A673 (cell line): Measurements from ENCODE around the gene TATDN2. TPM values are rescaled to one million over a fixed set of nuclear protein-coding genes. Genes with fewer than 3 reads are reported as not detected.

Source experiments
- BruUV-seq: library from RNA; stranded (reverse); fragments of 400-500 nt; replicated peaks from 2 replicates; lab custom pipeline; 2021; lab: Mats Ljungman, UMichigan
- CTCF ChIA-PET: fragments of 300-600 bp; sonication (Branson Sonifier 250); formaldehyde crosslinking; loops from one replicate; lab custom pipeline; 2022; ENCODE audit warnings: antibody characterized with exemption; lab: Charles Lee
- POLR2A ChIA-PET: fragments of 300-600 bp; sonication (Branson Sonifier 250); formaldehyde crosslinking; loops from one replicate; lab custom pipeline; 2022; ENCODE audit warnings: antibody characterized with exemption; ENCODE audit not compliant: low non-redundant PET; lab: Charles Lee
- DNase-seq: peaks from one replicate; pipeline ENCODE4 v3.0.0-alpha.2; 2015; ENCODE audit warnings: low spot score
- H3K27ac ChIP-seq: fragments of 200-600 bp; sonication (generic); 2 replicates; pipeline ENCODE4 v1.5.1; 2016; ENCODE audit warnings: mixed run types, low read depth, mild to moderate bottlenecking, mixed read lengths, antibody characterized with exemption, low read length; ENCODE audit not compliant: poor library complexity, severe bottlenecking
- H3K27me3 ChIP-seq: fragments of 200-600 bp; sonication (generic); replicated peaks from 2 replicates; pipeline ENCODE4 v1.6.1; 2017; ENCODE audit warnings: mixed run types, low read depth, mild to moderate bottlenecking, mixed read lengths, antibody characterized with exemption, low read length; ENCODE audit not compliant: insufficient read depth, poor library complexity
- H3K36me3 ChIP-seq: fragments of 200-600 bp; sonication (generic); 2 replicates; pipeline ENCODE4 v1.6.1; 2016; ENCODE audit warnings: mixed run types, mild to moderate bottlenecking, mixed read lengths, antibody characterized with exemption, low read length; ENCODE audit not compliant: insufficient read depth, poor library complexity, severe bottlenecking
- H3K4me1 ChIP-seq: fragments of 200-600 bp; sonication (generic); 2 replicates; pipeline ENCODE4 v1.6.1; 2017; ENCODE audit warnings: mixed run types, mild to moderate bottlenecking, mixed read lengths, antibody characterized with exemption, low read length; ENCODE audit not compliant: insufficient read depth, poor library complexity, severe bottlenecking
- H3K4me3 ChIP-seq: fragments of 200-600 bp; sonication (generic); 2 replicates; pipeline ENCODE4 v1.5.1; 2016; ENCODE audit warnings: low read depth, mixed run types, mild to moderate bottlenecking, mixed read lengths, low read length; ENCODE audit not compliant: poor library complexity, severe bottlenecking
- H3K9me3 ChIP-seq: fragments of 200-600 bp; sonication (generic); 2 replicates; pipeline ENCODE4 v1.6.1; 2016; ENCODE audit warnings: mixed run types, low read depth, mild to moderate bottlenecking, mixed read lengths, antibody characterized with exemption, low read length; ENCODE audit not compliant: poor library complexity, severe bottlenecking
- EZH2 ChIP-seq: fragments of 200-600 bp; sonication (generic); IDR thresholded peaks from 2 replicates; pipeline ENCODE4 v1.6.1; 2017; ENCODE audit warnings: borderline replicate concordance, low read depth, mild to moderate bottlenecking, mixed read lengths, antibody characterized with exemption, low read length; ENCODE audit not compliant: poor library complexity, severe bottlenecking
- intact Hi-C: fragments of 100-400 bp; cut with micrococcal nuclease; formaldehyde crosslinking; loops from one replicate; pipeline ENCODE4 v1.10.0; 2022; ENCODE audit not compliant: unreplicated experiment
- microRNA-seq: library from miRNA; unstranded; fragments of <30 nt; microRNA quantifications from one replicate; pipeline ENCODE4 v1.2.0, GENCODE V29; 2021
- total RNA-seq: library from RNA; stranded (reverse); gene quantifications from 2 replicates; pipeline ENCODE4 v1.2.3, GENCODE V29; 2021
- TF ChIP-seq, protein P1 (sequence below): fragments of 300-800, 200-600 bp; sonication (generic); conservative IDR thresholded peaks from 2 replicates; pipeline ENCODE4 v1.5.1; 2017; ENCODE audit warnings: low read depth, mild to moderate bottlenecking, antibody characterized with exemption, low read length, moderate library complexity, mixed read lengths

Gene TATDN2
- total RNA-seq, 1 experiment from 2014 or later, result 42.0 TPM

DNA sequence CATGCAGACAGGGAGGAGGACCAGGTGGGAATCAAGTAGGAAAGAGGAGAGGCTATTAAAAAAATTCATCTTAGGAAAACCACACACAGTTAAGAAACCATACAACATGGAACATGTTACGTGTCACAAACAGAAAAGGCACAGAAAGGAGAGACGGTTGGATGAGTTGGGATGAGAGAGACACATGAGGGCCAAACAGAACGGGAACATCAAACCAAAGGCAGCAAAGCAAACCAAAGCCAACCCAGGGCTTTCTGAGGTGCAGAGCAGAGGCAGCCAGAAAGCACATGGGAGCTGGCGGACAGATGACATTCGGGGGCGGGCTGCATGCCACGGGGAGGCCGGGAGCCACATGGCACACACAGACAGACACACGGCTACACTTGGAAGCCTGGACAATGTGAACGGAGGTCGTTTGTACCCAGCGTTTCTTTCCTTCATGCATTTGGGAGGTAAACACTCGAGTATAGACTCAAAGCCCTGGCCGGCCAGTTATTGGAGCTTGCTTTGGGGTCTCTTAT is 81.3 kb downstream of the TATDN2 start:
- CTCF ChIA-PET, result no interaction called here
- no peak for DNase-seq
- TF ChIP-seq EZH2, result no peak
- TF ChIP-seq, protein P1, sequence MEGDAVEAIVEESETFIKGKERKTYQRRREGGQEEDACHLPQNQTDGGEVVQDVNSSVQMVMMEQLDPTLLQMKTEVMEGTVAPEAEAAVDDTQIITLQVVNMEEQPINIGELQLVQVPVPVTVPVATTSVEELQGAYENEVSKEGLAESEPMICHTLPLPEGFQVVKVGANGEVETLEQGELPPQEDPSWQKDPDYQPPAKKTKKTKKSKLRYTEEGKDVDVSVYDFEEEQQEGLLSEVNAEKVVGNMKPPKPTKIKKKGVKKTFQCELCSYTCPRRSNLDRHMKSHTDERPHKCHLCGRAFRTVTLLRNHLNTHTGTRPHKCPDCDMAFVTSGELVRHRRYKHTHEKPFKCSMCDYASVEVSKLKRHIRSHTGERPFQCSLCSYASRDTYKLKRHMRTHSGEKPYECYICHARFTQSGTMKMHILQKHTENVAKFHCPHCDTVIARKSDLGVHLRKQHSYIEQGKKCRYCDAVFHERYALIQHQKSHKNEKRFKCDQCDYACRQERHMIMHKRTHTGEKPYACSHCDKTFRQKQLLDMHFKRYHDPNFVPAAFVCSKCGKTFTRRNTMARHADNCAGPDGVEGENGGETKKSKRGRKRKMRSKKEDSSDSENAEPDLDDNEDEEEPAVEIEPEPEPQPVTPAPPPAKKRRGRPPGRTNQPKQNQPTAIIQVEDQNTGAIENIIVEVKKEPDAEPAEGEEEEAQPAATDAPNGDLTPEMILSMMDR, result no peak
- POLR2A ChIA-PET, result no interaction called here
- Histone ChIP-seq H3K4me1 (no peaks in the 10 kb centered on the region), H3K27me3 (peaks cover 75% of the 10 kb centered on the region), H3K36me3 (no peaks in the 10 kb centered on the region), H3K9me3 (no peaks in the 10 kb centered on the region), H3K4me3 (no peak overlapping the region), H3K27ac (no peak overlapping the region)
- BruUV-seq, result no TSS peak
- intact Hi-C loops, result no loop called here

DNA sequence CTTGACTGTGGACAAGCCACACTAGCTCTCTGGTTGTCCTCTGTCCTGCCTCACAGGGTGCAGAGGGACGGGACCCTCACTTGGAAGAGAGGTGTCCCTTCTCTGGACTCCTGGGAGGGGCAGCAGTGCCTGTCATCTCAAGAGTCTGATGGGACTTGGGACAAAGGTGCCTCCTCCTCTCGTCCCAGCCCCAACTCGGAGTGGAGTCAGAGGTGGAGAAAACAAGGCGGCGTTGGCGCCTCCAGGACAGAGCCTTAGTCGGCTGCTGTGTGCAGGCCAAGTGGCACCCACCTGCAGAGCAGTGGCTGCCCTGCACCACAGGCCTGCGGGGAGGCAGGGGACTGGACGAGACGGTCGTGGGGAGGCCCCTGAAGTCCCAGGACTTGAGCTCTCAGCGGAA is 82.1 kb downstream of the TATDN2 start:
- BruUV-seq, result no TSS peak
- CTCF ChIA-PET, result no interaction called here

More for the DNA sequence above, 82.1 kb downstream of the TATDN2 start:
- H3K9me3 ChIP-seq, result no peaks in the 10 kb centered on the region
- H3K4me1 ChIP-seq, result no peaks in the 10 kb centered on the region
- H3K27ac ChIP-seq, result no peak overlapping the region
- H3K4me3 ChIP-seq, result no peak overlapping the region
- POLR2A ChIA-PET, result no interaction called here
- intact Hi-C loops, result no loop called here
- peaks cover 69% of the 10 kb centered on the region for H3K27me3 ChIP-seq
- H3K36me3 ChIP-seq, result no peaks in the 10 kb centered on the region
- TF ChIP-seq, protein P1, result no peak
- TF ChIP-seq EZH2, result no peak
- no peak for DNase-seq

Small RNAs within 50 kb of the gene (microRNA-seq; reads per million reads assigned to microRNA genes)
- gene MIR378B, result not detected

Other genes starting within 250 kb of the TATDN2 start
- gene FANCD2, start 222.0 kb upstream of the TATDN2 start, total RNA-seq, result 64.6 and 69.2 TPM in 2 replicates
- gene FANCD2OS, start 140.2 kb upstream of the TATDN2 start, total RNA-seq, result not detected in 2 replicates
- 121 and 123 TPM in 2 replicates for gene BRK1, start 132.8 kb upstream of the TATDN2 start, total RNA-seq
- gene VHL, start 106.7 kb upstream of the TATDN2 start, total RNA-seq, result 46.4 and 57.3 TPM in 2 replicates
- 0.34 and 0.63 TPM in 2 replicates for gene IRAK2, start 83.5 kb upstream of the TATDN2 start, total RNA-seq
- gene GHRL, start 44.5 kb downstream of the TATDN2 start, total RNA-seq, result 1.0 and 2.0 TPM in 2 replicates
- 160 and 174 TPM in 2 replicates for gene SEC13, start 72.7 kb downstream of the TATDN2 start, total RNA-seq